ENCODE data around the gene RTN3. TPM values are rescaled to one million over a fixed set of nuclear protein-coding genes. Genes with fewer than 3 reads are reported as not detected.

Gene RTN3
- total and polyA plus RNA-seq, 3 donors from 2014 or later: 75.6 to 103 (median 81.6) TPM

- TF ChIP-seq POLR2A (IDR thresholded peaks at IDR 0.05): no peak
- no peak for TF ChIP-seq CTCF (IDR thresholded peaks at IDR 0.05)
- H3K27me3 ChIP-seq: no peaks in the 10 kb centered on the region
- intact Hi-C loops (cut with DNase I; ENCODE audit: low total_unique reads): no loop called here
- H3K27ac ChIP-seq: no peak overlapping the region
- no peaks in the 10 kb centered on the region for H3K9me3 ChIP-seq
- no peak overlapping the region for H3K4me3 ChIP-seq
- H3K4me1 ChIP-seq: no peaks in the 10 kb centered on the region
- WGBS, 2 donors: 71 to 74% methylated on average over 2 of the region's 2 CpGs
- no peak for DNase-seq
- H3K36me3 ChIP-seq (ENCODE audit: low read depth, missing control alignments): no peaks in the 10 kb centered on the region
Measured at GRCh38 chr11:63705526-63705925, 24.2 kb downstream of the RTN3 start.

- Histone ChIP-seq H3K27me3 (no peaks in the 10 kb centered on the region), H3K4me1 (no peaks in the 10 kb centered on the region), H3K9me3 (no peaks in the 10 kb centered on the region), H3K27ac (no peak overlapping the region), H3K4me3 (no peak overlapping the region), H3K36me3 (ENCODE audit: low read depth, missing control alignments) (no peaks in the 10 kb centered on the region)
- DNase-seq: no peak
- intact Hi-C loops (cut with DNase I; ENCODE audit: low total_unique reads): no loop called here
- 97 to 100% methylated on average over 1 of the region's 1 CpG for WGBS, 2 donors
- TF ChIP-seq POLR2A (IDR thresholded peaks at IDR 0.05) (no peak), CTCF (IDR thresholded peaks at IDR 0.05) (no peak)
Measured at GRCh38 chr11:63708764-63709163, 27.5 kb downstream of the RTN3 start.

- DNase-seq: no peak
- no peak overlapping the region for H3K4me3 ChIP-seq
- H3K36me3 ChIP-seq (ENCODE audit: low read depth, missing control alignments): no peaks in the 10 kb centered on the region
- 40 to 44% methylated on average over 3 of the region's 3 CpGs for whole genome bisulfite sequencing, 2 donors
- H3K27ac ChIP-seq: no peak overlapping the region
- H3K9me3 ChIP-seq: no peaks in the 10 kb centered on the region
- intact Hi-C loops (cut with DNase I; ENCODE audit: low total_unique reads): no loop called here
- no peak for TF ChIP-seq CTCF (IDR thresholded peaks at IDR 0.05)
- H3K27me3 ChIP-seq: no peaks in the 10 kb centered on the region
- no peaks in the 10 kb centered on the region for H3K4me1 ChIP-seq
Measured at GRCh38 chr11:63709336-63709884, 28.1 kb downstream of the RTN3 start.

GRCh38 chr11:63710476-63711217 lies 29.3 kb downstream of the RTN3 start:
- H3K4me1 ChIP-seq: no peaks in the 10 kb centered on the region
- TF ChIP-seq CTCF (IDR thresholded peaks at IDR 0.05) (no peak), POLR2A (IDR thresholded peaks at IDR 0.05) (no peak)
- H3K4me3 ChIP-seq: no peak overlapping the region
- H3K9me3 ChIP-seq: no peaks in the 10 kb centered on the region
- DNase-seq: no peak
- 74 to 82% methylated on average over 11 of the region's 11 CpGs for WGBS, 2 donors
- intact Hi-C loops (cut with DNase I; ENCODE audit: low total_unique reads): no loop called here
- no peaks in the 10 kb centered on the region for H3K27me3 ChIP-seq
- no peaks in the 10 kb centered on the region for H3K36me3 ChIP-seq (ENCODE audit: low read depth, missing control alignments)
- H3K27ac ChIP-seq: no peak overlapping the region

- Histone ChIP-seq H3K27me3 (no peaks in the 10 kb centered on the region), H3K4me1 (no peaks in the 10 kb centered on the region), H3K4me3 (no peak overlapping the region), H3K36me3 (ENCODE audit: low read depth, missing control alignments) (no peaks in the 10 kb centered on the region), H3K27ac (no peak overlapping the region), H3K9me3 (no peaks in the 10 kb centered on the region)
- TF ChIP-seq CTCF (IDR thresholded peaks at IDR 0.05) (no peak), POLR2A (IDR thresholded peaks at IDR 0.05) (no peak)
- intact Hi-C loops (cut with DNase I; ENCODE audit: low total_unique reads): no loop called here
- no peak for DNase-seq
- WGBS, 2 donors: 86 to 89% methylated on average over 5 to 6 of the region's 6 CpGs
Measured at GRCh38 chr11:63711838-63712237, 30.5 kb downstream of the RTN3 start.
